AG09309 (cell line): Measurements from ENCODE around the gene SRPK2.

ENCODE experiments used
- DNase-seq: peaks from one replicate; pipeline ENCODE4 v3.0.0-alpha.2; 2010; ENCODE audit warnings: low read depth
- H3K4me3 ChIP-seq: 2 replicates; pipeline ENCODE4 v1.5.1; 2011; ENCODE audit warnings: mild to moderate bottlenecking, low read depth, low read length, moderate library complexity; ENCODE audit not compliant: control insufficient read depth
- CTCF ChIP-seq: IDR thresholded peaks from 2 replicates; pipeline ENCODE4 v1.5.1; 2011; ENCODE audit warnings: mild to moderate bottlenecking, low read depth, low read length, inconsistent platforms; ENCODE audit not compliant: insufficient read depth, control insufficient read depth; ENCODE audit errors: missing control alignments

Gene SRPK2

GRCh38 chr7:105284014-105284413, 104.7 kb downstream of the SRPK2 start:
- no peak overlapping the region for H3K4me3 ChIP-seq
- DNase-seq, result no peak
- no peak for TF ChIP-seq CTCF

DNA sequence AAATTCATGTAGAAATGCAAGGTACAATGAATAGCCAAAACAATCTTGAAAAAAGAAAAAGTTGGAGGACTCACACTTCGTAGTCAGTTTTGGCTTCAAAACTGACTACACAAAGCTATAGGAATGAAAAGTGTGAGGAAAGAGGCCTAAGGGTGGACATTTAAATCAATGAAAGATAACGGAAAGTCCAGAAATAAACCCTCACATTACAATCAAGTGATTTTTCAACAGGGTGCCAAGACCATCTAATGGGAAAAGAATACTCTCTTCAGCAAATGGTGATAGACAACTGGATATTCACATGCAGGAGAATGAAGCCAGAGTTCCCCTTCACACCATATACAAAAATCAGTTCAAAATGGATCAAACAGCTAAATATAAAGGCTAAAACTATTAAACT, 106.8 kb downstream of the SRPK2 start:
- H3K4me3 ChIP-seq, result no peak overlapping the region
- TF ChIP-seq CTCF, result no peak
- DNase-seq, result no peak

DNA sequence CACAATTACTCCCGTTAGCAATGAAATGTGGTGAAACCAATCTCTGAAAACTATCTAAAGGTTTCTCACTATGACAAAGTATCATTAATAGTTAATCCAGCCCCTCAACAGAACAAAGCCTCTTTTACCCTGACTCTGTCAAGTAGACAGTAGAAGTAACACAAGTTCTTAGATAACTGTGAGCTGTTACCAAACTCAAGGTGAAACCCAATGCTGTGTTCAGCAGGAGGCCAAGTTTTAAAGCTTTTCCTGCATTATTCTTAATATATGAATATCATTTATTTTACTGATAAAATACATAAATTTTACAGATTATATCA, 109.1 kb downstream of the SRPK2 start:
- TF ChIP-seq CTCF, result no peak
- no peak overlapping the region for H3K4me3 ChIP-seq
- no peak for DNase-seq

GRCh38 chr7:105278973-105279687, 109.6 kb downstream of the SRPK2 start:
- no peak for TF ChIP-seq CTCF
- no peak overlapping the region for H3K4me3 ChIP-seq

DNA sequence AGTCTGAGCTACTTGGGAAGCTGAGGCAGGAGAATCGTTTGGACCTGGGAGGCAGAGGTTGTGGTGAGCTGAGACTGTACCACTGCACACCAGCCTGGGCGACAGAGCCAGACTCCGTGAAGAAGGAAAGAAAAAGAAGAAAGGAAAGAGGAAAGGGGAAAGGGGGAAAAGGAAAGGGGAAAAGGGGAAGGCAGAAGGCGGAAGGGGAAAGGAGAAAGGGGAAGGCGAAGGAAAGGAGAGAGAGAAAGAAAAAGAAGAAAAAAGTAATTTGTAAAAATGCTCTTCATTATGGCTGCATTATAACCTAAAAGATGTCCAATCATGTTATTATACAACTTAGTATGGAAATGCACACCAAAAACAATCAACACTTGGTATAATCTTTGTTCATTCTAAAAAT, 110.2 kb downstream of the SRPK2 start:
- no peak overlapping the region for H3K4me3 ChIP-seq
- no peak for DNase-seq
- TF ChIP-seq CTCF, result no peak

More at GRCh38 chr7:105278973-105279687, 109.6 kb downstream of the SRPK2 start:
- DNase-seq, result no peak

GRCh38 chr7:105277341-105277740, 111.4 kb downstream of the SRPK2 start:
- H3K4me3 ChIP-seq, result no peak overlapping the region
- TF ChIP-seq CTCF, result no peak
- DNase-seq, result no peak
